K562 (cell line): ENCODE data around the gene AACS. TPM values are rescaled to one million over a fixed set of nuclear protein-coding genes. Genes with fewer than 3 reads are reported as not detected.

ENCODE experiments used
- ADNP ChIP-seq: fragments of 200-800 bp; sonication (Bioruptor generic); IDR thresholded peaks from 2 replicates; pipeline ENCODE4 v1.6.1; 2016; ENCODE audit warnings: missing genetic modification characterization, missing compliant biosample characterization
- ATF7 ChIP-seq: fragments of 450-650 bp; IDR thresholded peaks from 2 replicates; pipeline ENCODE4 v1.7.1; 2014; ENCODE audit warnings: mild to moderate bottlenecking, moderate library complexity
- CREM ChIP-seq: IDR thresholded peaks from 2 replicates; pipeline ENCODE4 v1.6.1; 2014; ENCODE audit warnings: antibody characterized with exemption, low read depth
- DPF2 ChIP-seq: fragments of 450-650 bp; IDR thresholded peaks from 2 replicates; pipeline ENCODE4 v1.6.1; 2016
- HMG20B ChIP-seq: fragments of 250-450 bp; sonication (Bioruptor Pico); IDR thresholded peaks from 2 replicates; pipeline ENCODE4 v1.5.0; 2021; ENCODE audit warnings: mild to moderate bottlenecking
- ILK ChIP-seq: fragments of 450-650 bp; IDR thresholded peaks from 2 replicates; pipeline ENCODE4 v1.6.1; 2016; ENCODE audit warnings: missing genetic modification characterization, low read depth, mild to moderate bottlenecking, missing compliant biosample characterization, moderate library complexity, borderline replicate concordance
- JUN ChIP-seq, 2 experiments: sonication (generic) in 1 of 2; formaldehyde crosslinking in 1 of 2; IDR thresholded peaks; 2 replicates each; pipeline versions ENCODE4 v1.6.1 to v1.8.0; 2012 to 2022; ENCODE audit warnings: borderline replicate concordance in 2 of 2, mild to moderate bottlenecking in 2 of 2, improper control_type of control experiment in 1 of 2, low read depth in 1 of 2, low read length in 1 of 2, missing genetic modification reagents in 1 of 2
- L3MBTL2 ChIP-seq: fragments of 450-650 bp; IDR thresholded peaks from 2 replicates; pipeline ENCODE4 v1.6.1; 2016; ENCODE audit warnings: mild to moderate bottlenecking, moderate library complexity
- MCM3 ChIP-seq: fragments of 450-650 bp; IDR thresholded peaks from 2 replicates; pipeline ENCODE4 v1.6.1; 2016
- POLR2A ChIP-seq: fragments of 450-650 bp; conservative IDR thresholded peaks from 2 replicates; pipeline ENCODE4 v1.6.1; 2016
- SIX5 ChIP-seq, 2 experiments: IDR thresholded peaks; 2 replicates each; pipeline ENCODE4 v1.6.1; 2011; ENCODE audit warnings: low read length in 2 of 2, borderline replicate concordance in 1 of 2, low read depth in 1 of 2, mild to moderate bottlenecking in 1 of 2, moderate library complexity in 1 of 2; ENCODE audit not compliant: insufficient read depth in 1 of 2
- SP2 ChIP-seq: IDR thresholded peaks from 2 replicates; pipeline ENCODE4 v1.6.1; 2011; ENCODE audit warnings: mild to moderate bottlenecking, low read depth, low read length, moderate library complexity; ENCODE audit not compliant: poor library complexity, severe bottlenecking; ENCODE audit errors: extremely low read depth
- TCF15 ChIP-seq: fragments of 250-450 bp; sonication (Bioruptor Pico); IDR thresholded peaks from 2 replicates; pipeline ENCODE4 v1.8.0; 2022; ENCODE audit warnings: moderate library complexity, mild to moderate bottlenecking, inconsistent platforms
- XRCC5 ChIP-seq: fragments of 200-400 bp; formaldehyde crosslinking; IDR thresholded peaks from 2 replicates; pipeline ENCODE4 v1.6.1; 2017; ENCODE audit warnings: low read depth, mild to moderate bottlenecking, low read length
- ZNF165 ChIP-seq: fragments of 250-450 bp; sonication (Bioruptor Pico); IDR thresholded peaks from 2 replicates; pipeline ENCODE4 v1.4.0; 2020; ENCODE audit warnings: borderline replicate concordance
- ZNF740 ChIP-seq, 3 experiments: fragments of 200-800 bp in 1 of 3; sonication (Bioruptor generic) in 1 of 3; sonication (generic) in 1 of 3; formaldehyde crosslinking in 1 of 3; IDR thresholded peaks; 2 replicates each; pipeline versions ENCODE4 v1.6.1 to v1.8.0; 2016 to 2022; ENCODE audit warnings: mild to moderate bottlenecking in 2 of 3, missing compliant biosample characterization in 2 of 3, missing genetic modification characterization in 2 of 3, missing genetic modification reagents in 1 of 3
- polyA plus RNA-seq, 8 experiments: library from polyadenylated mRNA; depleted of rRNA in 4 of 8; stranded (reverse) in 5 of 8; unstranded in 3 of 8; fragments of >200 nt; fragmentation: Nextera tagmentation in 2 of 8; fragmentation: Illumina TruSeq in 1 of 8; extraction: Ambion mirVana in 2 of 8; extraction: Trizol in 1 of 8; gene quantifications; 2 replicates each; pipeline versions ENCODE4 v1.2.1 to v1.2.3, GENCODE V29; 2011 to 2014; ENCODE audit warnings: inconsistent platforms in 1 of 8, missing spikeins in 1 of 8
- total RNA-seq, 7 experiments: library from RNA; depleted of rRNA in 6 of 7; stranded (reverse); fragments of >200 nt in 6 of 7; fragmentation: Illumina TruSeq in 2 of 7; extraction: Trizol in 2 of 7; gene quantifications; 2 replicates each; pipeline versions ENCODE4 v1.2.1 to v1.2.3, GENCODE V29; 2011 to 2021; ENCODE audit warnings: low replicate concordance in 1 of 7
- TF ChIP-seq, protein P1 (sequence below): sonication (generic); formaldehyde crosslinking; IDR thresholded peaks from 2 replicates; pipeline ENCODE4 v1.8.1; 2023; ENCODE audit warnings: mild to moderate bottlenecking, missing genetic modification reagents
- TF ChIP-seq, protein P2 (sequence below): fragments of 450-650 bp; formaldehyde crosslinking; IDR thresholded peaks from 2 replicates; pipeline ENCODE4 v1.4.0; 2020; ENCODE audit warnings: mild to moderate bottlenecking, mixed read lengths
- TF ChIP-seq, protein P3 (sequence below): fragments of 250-450 bp; sonication (Bioruptor Pico); IDR thresholded peaks from 2 replicates; pipeline ENCODE4 v1.8.0; 2022; ENCODE audit warnings: inconsistent platforms, mild to moderate bottlenecking, moderate library complexity, borderline replicate concordance

The AACS gene
- total and polyA plus RNA-seq, 9 of the 15 experiments (the other 6 are each of a cell fraction or from before 2014, with no cell fraction given) = 2.4 to 13.0 (median 6.0) TPM

DNA sequence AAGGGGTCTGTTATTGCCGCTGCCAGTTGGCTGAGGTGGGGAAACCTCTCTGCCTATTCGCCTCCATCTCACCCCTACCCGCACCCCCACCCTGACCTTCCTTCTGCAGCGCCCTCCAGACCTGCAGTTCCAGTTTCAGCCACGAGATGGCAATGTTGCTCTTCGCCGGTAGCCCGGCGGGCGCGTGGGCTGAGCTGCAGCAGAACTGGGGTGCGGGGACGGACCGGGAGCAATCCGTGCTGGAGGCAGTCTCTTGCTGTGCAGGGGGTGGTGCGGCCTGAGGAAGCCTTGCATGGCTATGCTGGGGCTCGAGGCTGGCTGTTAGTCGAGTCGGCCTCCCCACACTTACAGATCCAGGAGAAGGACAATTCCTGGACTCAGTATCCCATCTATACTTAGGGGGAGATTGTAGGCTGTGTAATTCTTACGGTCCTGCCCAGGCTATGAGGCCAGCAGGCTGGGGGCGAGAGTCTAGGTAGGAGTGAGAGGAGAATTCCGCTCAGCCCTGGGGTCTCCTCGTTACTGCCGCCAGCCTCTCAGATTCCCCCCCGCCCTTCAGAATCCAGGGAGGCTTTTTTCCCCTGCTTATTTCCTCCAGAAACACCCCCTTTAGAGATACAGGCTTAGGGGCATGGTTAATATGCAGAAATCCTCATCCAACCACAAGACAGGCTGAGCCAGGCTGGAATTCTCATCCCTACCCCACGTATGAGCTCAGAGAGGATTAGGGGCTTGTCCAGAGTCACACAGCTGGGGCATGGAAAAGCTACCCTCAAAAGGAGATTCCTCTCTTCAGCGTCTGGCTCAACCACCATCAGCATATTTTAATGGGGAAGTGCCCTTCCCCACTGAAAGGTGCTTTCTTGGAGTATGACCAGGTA, 118.2 kb downstream of the AACS start (continued):
- TF ChIP-seq, protein P1, sequence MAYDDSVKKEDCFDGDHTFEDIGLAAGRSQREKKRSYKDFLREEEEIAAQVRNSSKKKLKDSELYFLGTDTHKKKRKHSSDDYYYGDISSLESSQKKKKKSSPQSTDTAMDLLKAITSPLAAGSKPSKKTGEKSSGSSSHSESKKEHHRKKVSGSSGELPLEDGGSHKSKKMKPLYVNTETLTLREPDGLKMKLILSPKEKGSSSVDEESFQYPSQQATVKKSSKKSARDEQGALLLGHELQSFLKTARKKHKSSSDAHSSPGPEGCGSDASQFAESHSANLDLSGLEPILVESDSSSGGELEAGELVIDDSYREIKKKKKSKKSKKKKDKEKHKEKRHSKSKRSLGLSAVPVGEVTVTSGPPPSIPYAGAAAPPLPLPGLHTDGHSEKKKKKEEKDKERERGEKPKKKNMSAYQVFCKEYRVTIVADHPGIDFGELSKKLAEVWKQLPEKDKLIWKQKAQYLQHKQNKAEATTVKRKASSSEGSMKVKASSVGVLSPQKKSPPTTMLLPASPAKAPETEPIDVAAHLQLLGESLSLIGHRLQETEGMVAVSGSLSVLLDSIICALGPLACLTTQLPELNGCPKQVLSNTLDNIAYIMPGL (CRISPR knock-in tag) = no peak
- TF ChIP-seq SIX5 (IDR thresholded peaks at IDR 0.05; ENCODE audit: borderline replicate concordance in 1 of 2, insufficient read depth in 1 of 2, low read depth in 1 of 2, low read length in 2 of 2) = no peak
- TF ChIP-seq, protein P2, sequence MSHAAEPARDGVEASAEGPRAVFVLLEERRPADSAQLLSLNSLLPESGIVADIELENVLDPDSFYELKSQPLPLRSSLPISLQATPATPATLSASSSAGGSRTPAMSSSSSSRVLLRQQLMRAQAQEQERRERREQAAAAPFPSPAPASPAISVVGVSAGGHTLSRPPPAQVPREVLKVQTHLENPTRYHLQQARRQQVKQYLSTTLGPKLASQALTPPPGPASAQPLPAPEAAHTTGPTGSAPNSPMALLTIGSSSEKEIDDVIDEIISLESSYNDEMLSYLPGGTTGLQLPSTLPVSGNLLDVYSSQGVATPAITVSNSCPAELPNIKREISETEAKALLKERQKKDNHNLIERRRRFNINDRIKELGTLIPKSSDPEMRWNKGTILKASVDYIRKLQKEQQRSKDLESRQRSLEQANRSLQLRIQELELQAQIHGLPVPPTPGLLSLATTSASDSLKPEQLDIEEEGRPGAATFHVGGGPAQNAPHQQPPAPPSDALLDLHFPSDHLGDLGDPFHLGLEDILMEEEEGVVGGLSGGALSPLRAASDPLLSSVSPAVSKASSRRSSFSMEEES (CRISPR knock-in tag) = no peak
- peak; percentile 97 for TF ChIP-seq ZNF740 (CRISPR knock-in tag; IDR thresholded peaks at IDR 0.05)
- TF ChIP-seq ZNF740 (tag; IDR thresholded peaks at IDR 0.05) = peak in 1 of 2 experiments; percentile 56; a peak in 1 of 4 replicates
- TF ChIP-seq ADNP = no peak
- TF ChIP-seq CREM = peak; percentile 39; the same call in 1 of the 2 replicates
- TF ChIP-seq ILK = no peak
- no peak for TF ChIP-seq ZNF165 (CRISPR knock-in tag)
- no peak for TF ChIP-seq L3MBTL2
- no peak for TF ChIP-seq MCM3
- no peak for TF ChIP-seq JUN (IDR thresholded peaks at IDR 0.05; ENCODE audit: borderline replicate concordance, low read depth, low read length)
- TF ChIP-seq JUN (CRISPR knock-in tag; IDR thresholded peaks at IDR 0.05; ENCODE audit: borderline replicate concordance) = no peak
- no peak for TF ChIP-seq SP2
- TF ChIP-seq DPF2 = no peak
- TF ChIP-seq HMG20B (CRISPR knock-in tag) = no peak
- no peak for TF ChIP-seq POLR2A
- no peak for TF ChIP-seq ATF7
- TF ChIP-seq, protein P3, sequence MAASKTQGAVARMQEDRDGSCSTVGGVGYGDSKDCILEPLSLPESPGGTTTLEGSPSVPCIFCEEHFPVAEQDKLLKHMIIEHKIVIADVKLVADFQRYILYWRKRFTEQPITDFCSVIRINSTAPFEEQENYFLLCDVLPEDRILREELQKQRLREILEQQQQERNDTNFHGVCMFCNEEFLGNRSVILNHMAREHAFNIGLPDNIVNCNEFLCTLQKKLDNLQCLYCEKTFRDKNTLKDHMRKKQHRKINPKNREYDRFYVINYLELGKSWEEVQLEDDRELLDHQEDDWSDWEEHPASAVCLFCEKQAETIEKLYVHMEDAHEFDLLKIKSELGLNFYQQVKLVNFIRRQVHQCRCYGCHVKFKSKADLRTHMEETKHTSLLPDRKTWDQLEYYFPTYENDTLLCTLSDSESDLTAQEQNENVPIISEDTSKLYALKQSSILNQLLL (CRISPR knock-in tag) = no peak
- no peak for TF ChIP-seq TCF15 (CRISPR knock-in tag)
- TF ChIP-seq XRCC5 = 0 out of 2 replicates have a peak, but pooled peaks have one; percentile 35
